GM12864 (cell line): Measurements from ENCODE around the gene SNX20.

ENCODE experiments used
- DNase-seq: peaks from one replicate; pipeline ENCODE4 v3.0.0-alpha.2; 2011; ENCODE audit warnings: low read depth
- H3K4me3 ChIP-seq: 2 replicates; pipeline ENCODE4 v1.5.1; 2011; ENCODE audit warnings: mild to moderate bottlenecking, low read depth, low read length, control low read depth
- TF ChIP-seq, protein P1 (sequence below): IDR thresholded peaks from 2 replicates; pipeline ENCODE4 v1.5.1; 2011; ENCODE audit warnings: low read depth, mild to moderate bottlenecking, moderate library complexity, low read length, control low read depth, inconsistent platforms; ENCODE audit errors: missing control alignments

The SNX20 gene

DNA sequence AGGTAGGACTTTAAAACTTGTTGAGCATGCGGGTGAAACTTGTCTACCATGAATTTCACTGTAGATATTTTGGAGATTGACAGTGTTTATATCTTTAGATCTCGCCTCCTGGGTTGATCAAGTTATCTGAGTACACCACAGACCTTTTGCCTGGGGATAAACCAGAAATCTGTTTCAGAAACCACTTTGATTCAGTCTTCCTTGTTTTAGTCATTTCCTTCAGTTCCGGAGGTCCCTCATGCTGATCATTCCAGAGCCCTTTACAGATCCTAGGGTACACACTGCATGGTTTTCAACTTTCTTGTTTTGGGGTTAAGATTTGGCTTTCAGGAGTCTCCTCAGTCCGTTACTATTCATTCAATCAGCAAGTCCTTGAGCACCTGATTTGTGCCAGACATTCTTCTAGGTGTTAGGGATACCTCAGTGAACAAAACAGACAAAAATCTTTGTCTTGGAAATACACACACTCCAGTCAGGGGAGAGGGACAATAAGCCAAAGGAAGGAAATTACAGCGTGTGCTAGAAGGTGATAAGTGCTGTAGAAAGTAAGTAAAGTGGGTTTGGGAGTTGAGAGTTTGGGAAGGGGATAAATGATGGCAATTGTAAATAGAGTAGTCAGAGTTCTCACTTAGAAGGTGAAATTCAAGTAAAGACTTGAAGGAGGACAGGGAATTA lies 24.5 kb upstream of the SNX20 start:
- H3K4me3 ChIP-seq, result no peak overlapping the region
- TF ChIP-seq, protein P1, sequence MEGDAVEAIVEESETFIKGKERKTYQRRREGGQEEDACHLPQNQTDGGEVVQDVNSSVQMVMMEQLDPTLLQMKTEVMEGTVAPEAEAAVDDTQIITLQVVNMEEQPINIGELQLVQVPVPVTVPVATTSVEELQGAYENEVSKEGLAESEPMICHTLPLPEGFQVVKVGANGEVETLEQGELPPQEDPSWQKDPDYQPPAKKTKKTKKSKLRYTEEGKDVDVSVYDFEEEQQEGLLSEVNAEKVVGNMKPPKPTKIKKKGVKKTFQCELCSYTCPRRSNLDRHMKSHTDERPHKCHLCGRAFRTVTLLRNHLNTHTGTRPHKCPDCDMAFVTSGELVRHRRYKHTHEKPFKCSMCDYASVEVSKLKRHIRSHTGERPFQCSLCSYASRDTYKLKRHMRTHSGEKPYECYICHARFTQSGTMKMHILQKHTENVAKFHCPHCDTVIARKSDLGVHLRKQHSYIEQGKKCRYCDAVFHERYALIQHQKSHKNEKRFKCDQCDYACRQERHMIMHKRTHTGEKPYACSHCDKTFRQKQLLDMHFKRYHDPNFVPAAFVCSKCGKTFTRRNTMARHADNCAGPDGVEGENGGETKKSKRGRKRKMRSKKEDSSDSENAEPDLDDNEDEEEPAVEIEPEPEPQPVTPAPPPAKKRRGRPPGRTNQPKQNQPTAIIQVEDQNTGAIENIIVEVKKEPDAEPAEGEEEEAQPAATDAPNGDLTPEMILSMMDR, result no peak

DNA sequence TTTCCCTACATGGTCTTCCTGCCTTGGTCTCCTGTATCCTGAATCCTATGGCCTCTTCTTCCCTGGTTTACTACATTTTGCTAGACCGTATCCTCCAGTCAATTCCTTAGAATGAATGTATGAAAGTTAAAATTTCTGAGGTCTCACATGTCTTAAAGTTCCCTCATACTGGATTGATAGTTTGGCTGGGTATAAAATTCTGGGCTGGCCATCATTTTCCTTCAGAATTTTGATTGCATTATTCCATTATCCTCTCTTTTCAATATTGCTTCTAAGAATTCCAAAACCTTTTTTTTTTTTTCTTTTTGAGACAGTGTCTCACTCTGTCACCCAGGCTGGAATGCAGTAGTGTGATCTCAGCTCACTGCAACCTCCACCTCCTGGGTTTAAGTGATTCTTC lies 23.1 kb upstream of the SNX20 start:
- no peak overlapping the region for H3K4me3 ChIP-seq
- TF ChIP-seq, protein P1, result no peak
- no peak for DNase-seq

More for the DNA sequence above, 24.5 kb upstream of the SNX20 start:
- no peak for DNase-seq

DNA sequence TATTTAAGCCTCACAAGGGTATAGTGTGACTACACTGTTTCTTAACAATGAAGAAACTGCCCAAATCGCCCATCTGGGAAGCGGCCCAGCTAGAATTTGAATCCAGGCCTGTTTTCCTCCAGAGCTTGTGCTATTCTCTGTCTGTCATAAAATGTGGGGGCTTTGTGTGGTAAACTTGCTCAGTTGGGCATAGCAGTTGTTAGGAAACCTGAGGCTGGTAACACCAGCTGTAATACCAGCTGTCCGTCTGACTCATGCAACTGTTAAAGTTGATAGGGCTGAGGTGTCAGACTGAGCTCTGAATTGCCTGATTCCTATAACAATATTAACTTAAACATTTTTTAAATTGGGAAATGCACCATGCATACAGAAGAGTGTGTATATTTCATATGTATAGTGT lies 21.6 kb upstream of the SNX20 start:
- H3K4me3 ChIP-seq, result no peak overlapping the region
- TF ChIP-seq, protein P1, result no peak
- DNase-seq, result no peak

DNA sequence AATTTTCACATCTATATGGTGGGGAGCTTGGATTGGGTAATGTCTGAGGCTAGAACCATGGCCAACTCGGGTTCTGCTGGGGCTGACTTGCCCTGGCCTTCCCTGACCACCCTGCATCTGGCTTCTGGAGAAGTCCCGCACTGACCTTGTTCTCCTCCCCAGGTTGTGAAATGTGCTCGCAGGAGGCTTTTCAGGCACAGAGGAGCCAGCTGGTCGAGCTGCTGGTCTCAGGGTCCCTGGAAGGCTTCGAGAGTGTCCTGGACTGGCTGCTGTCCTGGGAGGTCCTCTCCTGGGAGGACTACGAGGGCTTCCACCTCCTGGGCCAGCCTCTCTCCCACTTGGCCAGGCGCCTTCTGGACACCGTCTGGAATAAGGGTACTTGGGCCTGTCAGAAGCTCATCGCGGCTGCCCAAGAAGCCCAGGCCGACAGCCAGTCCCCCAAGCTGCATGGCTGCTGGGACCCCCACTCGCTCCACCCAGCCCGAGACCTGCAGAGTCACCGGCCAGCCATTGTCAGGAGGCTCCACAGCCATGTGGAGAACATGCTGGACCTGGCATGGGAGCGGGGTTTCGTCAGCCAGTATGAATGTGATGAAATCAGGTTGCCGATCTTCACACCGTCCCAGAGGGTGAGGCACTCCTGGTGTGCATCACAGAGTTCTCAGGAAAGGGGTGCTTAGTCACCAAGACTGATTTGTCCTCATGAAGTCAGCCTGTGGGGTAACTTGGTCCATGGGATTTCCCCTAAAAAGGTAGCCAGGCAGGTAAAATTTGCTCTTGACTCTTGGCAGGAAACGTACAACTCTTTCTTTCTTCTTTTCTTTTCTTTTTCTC lies 18.4 kb upstream of the SNX20 start:
- DNase-seq, result no peak
- H3K4me3 ChIP-seq, result no peak overlapping the region
- TF ChIP-seq, protein P1, result no peak

DNA sequence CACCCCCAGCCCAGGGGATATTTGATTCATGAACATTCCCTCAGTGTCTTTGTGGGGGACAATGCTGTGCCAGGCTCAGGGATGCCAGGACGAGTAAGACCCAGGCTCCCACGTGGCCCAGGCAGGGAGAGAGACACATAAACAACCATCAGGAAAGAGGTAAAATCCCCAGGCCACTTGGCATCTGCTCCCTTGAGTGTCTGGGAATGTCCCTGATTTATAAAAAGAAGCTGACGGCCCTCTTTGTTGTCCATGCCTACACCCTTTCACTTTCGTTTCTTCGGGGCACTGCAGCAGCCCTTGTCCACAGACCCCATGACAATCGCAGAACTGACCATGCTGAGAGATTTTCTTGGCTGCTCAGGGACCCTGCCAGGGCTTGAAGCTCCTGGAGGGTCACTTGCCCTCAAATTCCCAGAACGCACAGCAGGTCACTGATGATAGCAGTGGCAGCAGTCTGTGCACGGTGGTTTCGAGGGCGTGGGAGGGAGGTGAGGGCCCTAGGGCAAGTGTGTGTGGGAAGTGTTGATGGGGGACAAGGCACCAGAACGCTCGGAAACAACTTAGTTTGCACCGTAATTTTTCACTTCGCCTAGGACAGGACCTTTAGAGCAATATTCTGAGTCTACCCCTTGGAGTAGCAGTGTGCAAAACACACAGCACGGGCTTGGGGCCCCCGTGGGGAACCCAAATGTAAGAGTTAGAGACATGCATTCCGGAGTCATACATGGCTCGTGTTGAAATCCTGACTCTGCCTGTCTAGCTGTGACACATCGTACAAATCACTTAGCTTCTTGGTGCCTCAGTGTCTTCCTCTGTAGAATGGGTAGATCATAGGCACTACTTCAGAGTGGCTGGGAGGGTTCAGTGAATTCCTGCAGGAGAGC lies 17.0 kb upstream of the SNX20 start:
- DNase-seq, result no peak
- TF ChIP-seq, protein P1, result no peak
- peak overlapping the region; percentile 49 for H3K4me3 ChIP-seq

DNA sequence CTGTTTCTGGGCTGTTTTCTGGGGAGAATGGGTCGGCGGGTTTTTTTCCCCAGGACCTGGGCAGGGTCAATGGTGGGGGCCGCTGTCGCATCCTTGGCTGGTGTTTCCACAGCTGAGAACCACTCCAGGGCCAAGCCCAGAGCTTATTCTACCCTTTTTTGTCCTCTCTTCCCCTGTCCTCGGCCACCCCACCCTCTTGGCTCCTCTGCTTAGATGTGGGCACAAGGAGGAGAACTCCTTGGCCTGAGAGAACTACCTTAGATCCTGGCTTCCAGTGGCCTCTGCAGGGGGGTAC lies 16.3 kb upstream of the SNX20 start:
- H3K4me3 ChIP-seq, result peak overlapping the region; percentile 49
- TF ChIP-seq, protein P1, result no peak
- no peak for DNase-seq
